ENCODE measurements around the gene VIPAS39. TPM values are rescaled to one million over a fixed set of nuclear protein-coding genes. Genes with fewer than 3 reads are reported as not detected.

VIPAS39 gene
- 10 to 100 TPM; 26.7 to 29.8 TPM for total RNA-seq
- polyA plus RNA-seq (2013, experiment 1 of 2) = 30.4 TPM
- 31.0 TPM for polyA plus RNA-seq (2013, experiment 2 of 2)
- long read RNA-seq, experiment 1, partial matches to known transcripts = 2 of 10 reads
- long read RNA-seq, experiment 1, other reads (novel, unspliced or antisense) = 3 of 10 reads
- long read RNA-seq, experiment 2, transcript VIPAS39-211 (20 exons, 2,562 nt) = major isoform, 32 of 44 reads
- long read RNA-seq, experiment 2, partial matches to known transcripts = 2 of 44 reads
- long read RNA-seq, experiment 2, other reads (novel, unspliced or antisense) = 7 of 44 reads
- long read RNA-seq, experiment 3, transcript VIPAS39-211 (20 exons, 2,562 nt) = major isoform, 102 of 148 reads
- long read RNA-seq, experiment 3, transcript VIPAS39-202 (21 exons, 2,761 nt) = minor isoform, 15 of 148 reads
- long read RNA-seq, experiment 3, partial matches to known transcripts = 6 of 148 reads
- long read RNA-seq, experiment 3, other reads (novel, unspliced or antisense) = 19 of 148 reads
- long read RNA-seq, experiment 4, transcript VIPAS39-211 (20 exons, 2,562 nt) = major isoform, 8 of 13 reads
- long read RNA-seq, experiment 4, partial matches to known transcripts = 2 of 13 reads
- long read RNA-seq, experiment 4, other reads (novel, unspliced or antisense) = 3 of 13 reads

DNA sequence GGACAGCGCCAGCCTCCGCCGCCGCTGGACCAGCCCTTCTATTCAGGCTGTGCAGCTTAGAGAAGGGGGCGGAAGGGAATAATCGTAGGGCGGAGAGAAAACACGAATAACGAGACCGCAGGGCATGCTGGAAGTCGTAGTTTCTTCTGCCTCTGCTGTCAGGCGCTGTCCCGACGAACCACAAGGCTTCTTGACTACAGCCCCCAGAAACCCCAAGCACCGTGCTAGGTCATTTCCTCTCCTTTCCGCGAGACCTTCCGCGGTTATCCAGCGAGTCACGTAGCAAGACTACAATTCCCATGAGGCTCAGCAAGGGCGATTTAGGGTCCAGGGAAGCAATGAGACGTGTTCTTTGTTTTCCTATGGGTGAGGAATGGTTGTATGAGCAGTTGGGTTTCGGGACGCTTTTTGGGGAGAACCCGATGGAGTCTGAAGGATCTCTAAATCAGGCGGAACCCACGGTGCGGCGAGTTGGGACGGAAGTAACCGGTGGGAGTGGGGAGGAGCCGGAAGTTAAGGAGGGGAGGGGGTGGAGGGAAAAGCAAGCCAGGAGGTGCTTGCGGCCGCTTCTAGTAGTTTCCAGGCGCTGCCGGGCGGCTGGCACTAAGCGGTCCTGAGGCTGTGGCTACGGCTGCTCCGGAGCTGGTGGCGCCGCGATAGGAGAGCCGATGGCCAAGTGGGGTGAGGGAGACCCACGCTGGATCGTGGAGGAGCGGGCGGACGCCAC is at the start of gene VIPAS39, which contains the start of gene AHSA1:
VIPAS39 (minus strand) TSS at position 80 of the 727 bp plus-strand sequence. CDS start 3,499 bp downstream, outside the sequence.
AHSA1 (plus strand) TSS at position 572 of the 727 bp plus-strand sequence; CDS start at position 669, 97 bp downstream.
- Mint-ChIP-seq H3K9me3 (no peaks in the 10 kb centered on the region), H3K27ac (peak within 1 kb of the TSS; percentile 99)

DNA sequence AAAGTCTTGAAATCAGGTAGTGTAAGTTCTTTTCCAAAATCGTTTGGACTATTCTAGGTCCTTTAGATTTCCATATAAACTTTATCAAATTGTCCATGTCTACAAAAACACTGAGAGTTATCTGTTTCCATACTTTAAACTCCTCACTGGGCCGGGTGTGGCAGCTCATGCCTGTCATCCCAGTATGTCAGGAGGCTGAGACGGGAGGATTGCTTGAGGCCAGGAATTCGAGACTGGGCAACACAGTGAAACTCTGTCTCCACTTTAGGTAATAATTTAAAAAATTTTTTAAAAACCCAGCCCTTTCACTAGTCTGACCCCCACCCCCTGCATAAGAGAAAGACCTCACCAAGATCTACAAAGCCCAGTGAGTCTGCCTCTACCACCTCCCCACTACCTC is 47.6 kb upstream of the VIPAS39 start:
- Histone ChIP-seq H3K9me3 (ENCODE audit: control insufficient read depth, low read length) (no peaks in the 10 kb centered on the region), H3K9ac (ENCODE audit: extremely low read depth, low read length, poor library complexity, severe bottlenecking) (no peak overlapping the region), H3K36me3 (ENCODE audit: control insufficient read depth, insufficient read depth, low read length) (no peaks in the 10 kb centered on the region), H3K4me1 (ENCODE audit: control insufficient read depth, insufficient read depth, low read length) (no peaks in the 10 kb centered on the region), H3K27ac (ENCODE audit: low read depth, low read length) (no peak overlapping the region), H3K4me3 (ENCODE audit: low read length) (no peak overlapping the region), H3K27me3 (ENCODE audit: control insufficient read depth, insufficient read depth, low read length, poor library complexity, severe bottlenecking) (peaks cover 10% of the 10 kb centered on the region)
- no peak for DNase-seq
- TF ChIP-seq, protein P1, sequence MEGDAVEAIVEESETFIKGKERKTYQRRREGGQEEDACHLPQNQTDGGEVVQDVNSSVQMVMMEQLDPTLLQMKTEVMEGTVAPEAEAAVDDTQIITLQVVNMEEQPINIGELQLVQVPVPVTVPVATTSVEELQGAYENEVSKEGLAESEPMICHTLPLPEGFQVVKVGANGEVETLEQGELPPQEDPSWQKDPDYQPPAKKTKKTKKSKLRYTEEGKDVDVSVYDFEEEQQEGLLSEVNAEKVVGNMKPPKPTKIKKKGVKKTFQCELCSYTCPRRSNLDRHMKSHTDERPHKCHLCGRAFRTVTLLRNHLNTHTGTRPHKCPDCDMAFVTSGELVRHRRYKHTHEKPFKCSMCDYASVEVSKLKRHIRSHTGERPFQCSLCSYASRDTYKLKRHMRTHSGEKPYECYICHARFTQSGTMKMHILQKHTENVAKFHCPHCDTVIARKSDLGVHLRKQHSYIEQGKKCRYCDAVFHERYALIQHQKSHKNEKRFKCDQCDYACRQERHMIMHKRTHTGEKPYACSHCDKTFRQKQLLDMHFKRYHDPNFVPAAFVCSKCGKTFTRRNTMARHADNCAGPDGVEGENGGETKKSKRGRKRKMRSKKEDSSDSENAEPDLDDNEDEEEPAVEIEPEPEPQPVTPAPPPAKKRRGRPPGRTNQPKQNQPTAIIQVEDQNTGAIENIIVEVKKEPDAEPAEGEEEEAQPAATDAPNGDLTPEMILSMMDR (conservative IDR thresholded peaks at IDR 0.05) = no peak
- WGBS, 2 experiments (ENCODE audit: insufficient coverage in 1 of 2, insufficient read length in 1 of 2) = 69 to 84% methylated on average over 3 to 4 of the region's 4 CpGs
- Mint-ChIP-seq H3K27me3 (ENCODE audit: insufficient read depth) (peaks cover 19% of the 10 kb centered on the region), H3K27ac (no peak overlapping the region), H3K36me3 (ENCODE audit: low read depth) (peaks cover 16% of the 10 kb centered on the region), H3K4me1 (no peaks in the 10 kb centered on the region), H3K4me3 (no peak overlapping the region), H3K9me3 (peaks cover 8% of the 10 kb centered on the region)

More for the DNA sequence above, at the start of gene VIPAS39, which contains the start of gene AHSA1:
- Mint-ChIP-seq H3K27me3 (ENCODE audit: insufficient read depth) (no peaks in the 10 kb centered on the region), H3K4me3 (peak within 1 kb of the TSS; percentile 94), H3K36me3 (ENCODE audit: low read depth) (peaks cover 36% of the 10 kb centered on the region), H3K4me1 (peaks cover 23% of the 10 kb centered on the region)
- Histone ChIP-seq H3K4me3 (ENCODE audit: low read length) (peak within 1 kb of the TSS; percentile 97), H3K36me3 (ENCODE audit: control insufficient read depth, insufficient read depth, low read length) (peaks cover 32% of the 10 kb centered on the region), H3K27me3 (ENCODE audit: control insufficient read depth, insufficient read depth, low read length, poor library complexity, severe bottlenecking) (no peaks in the 10 kb centered on the region), H3K9me3 (ENCODE audit: control insufficient read depth, low read length) (no peaks in the 10 kb centered on the region), H3K9ac (ENCODE audit: extremely low read depth, low read length, poor library complexity, severe bottlenecking) (peak within 1 kb of the TSS; percentile 67), H3K4me1 (ENCODE audit: control insufficient read depth, insufficient read depth, low read length) (peaks cover 9% of the 10 kb centered on the region), H3K27ac (ENCODE audit: low read depth, low read length) (peak within 1 kb of the TSS; percentile 84)
- TF ChIP-seq, protein P1 (conservative IDR thresholded peaks at IDR 0.05) = no peak
- DNase-seq = peak; percentile 98
- 0% methylated on average over 27 to 50 of the region's 50 CpGs for WGBS, 2 experiments (ENCODE audit: insufficient coverage in 1 of 2, insufficient read length in 1 of 2)

DNA sequence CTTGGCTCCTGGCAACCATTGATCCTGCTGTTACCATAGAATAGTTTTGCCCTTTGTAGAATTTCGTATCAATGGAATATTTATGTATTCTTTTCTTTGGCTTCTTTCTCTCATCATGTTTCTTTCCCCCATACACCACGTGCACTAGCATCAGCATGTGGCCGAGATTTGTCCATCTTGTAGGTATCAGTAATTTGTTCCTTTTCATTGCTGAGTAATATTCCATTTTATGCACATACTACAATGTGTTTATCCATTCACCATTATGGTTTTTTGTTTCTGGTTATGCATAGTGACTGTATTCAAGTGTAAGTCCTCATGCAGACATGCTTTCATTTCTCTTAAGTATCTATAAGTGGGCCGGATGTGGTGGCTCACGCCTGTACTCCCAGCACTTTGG is 45.7 kb upstream of the VIPAS39 start:
- H3K9me3 ChIP-seq (ENCODE audit: control insufficient read depth, low read length) = no peaks in the 10 kb centered on the region
- H3K36me3 ChIP-seq (ENCODE audit: control insufficient read depth, insufficient read depth, low read length) = no peaks in the 10 kb centered on the region
- TF ChIP-seq, protein P1 (conservative IDR thresholded peaks at IDR 0.05) = no peak
- Mint-ChIP-seq H3K9me3 (peaks cover 8% of the 10 kb centered on the region), H3K36me3 (ENCODE audit: low read depth) (peaks cover 11% of the 10 kb centered on the region), H3K27ac (no peak overlapping the region), H3K4me3 (no peak overlapping the region), H3K4me1 (no peaks in the 10 kb centered on the region), H3K27me3 (ENCODE audit: insufficient read depth) (peaks cover 32% of the 10 kb centered on the region)
- H3K4me3 ChIP-seq (ENCODE audit: low read length) = no peak overlapping the region
- H3K27ac ChIP-seq (ENCODE audit: low read depth, low read length) = no peak overlapping the region
- H3K4me1 ChIP-seq (ENCODE audit: control insufficient read depth, insufficient read depth, low read length) = no peaks in the 10 kb centered on the region
- no peak for DNase-seq
- H3K27me3 ChIP-seq (ENCODE audit: control insufficient read depth, insufficient read depth, low read length, poor library complexity, severe bottlenecking) = peaks cover 28% of the 10 kb centered on the region
- no peak overlapping the region for H3K9ac ChIP-seq (ENCODE audit: extremely low read depth, low read length, poor library complexity, severe bottlenecking)
- WGBS, 2 experiments (ENCODE audit: insufficient coverage in 1 of 2, insufficient read length in 1 of 2) = 99% methylated on average over 4 of the region's 5 CpGs; no CpG with 5 or more reads in 1 of the 2 experiments
